H1 (cell line): ENCODE measurements around the gene FOSB. TPM values are rescaled to one million over a fixed set of nuclear protein-coding genes. Genes with fewer than 3 reads are reported as not detected.

Experiments
- CTCF ChIA-PET: fragments of 300-600 bp; sonication (Branson Sonifier 250); formaldehyde crosslinking; loops from one replicate; lab custom pipeline; 2021; ENCODE audit not compliant: partially characterized antibody; lab: Charles Lee
- POLR2A ChIA-PET: fragments of 300-600 bp; sonication (Branson Sonifier 250); formaldehyde crosslinking; loops from one replicate; lab custom pipeline; 2021; ENCODE audit warnings: inconsistent platforms; ENCODE audit not compliant: partially characterized antibody; lab: Charles Lee
- DNase-seq, 2 experiments: peaks; one replicate each; pipeline versions ENCODE4 v3.0.0 to v3.0.0-alpha.2; 2010 to 2022; ENCODE audit warnings: low spot score in 2 of 2, low read depth in 1 of 2, mixed read lengths in 1 of 2
- FAIRE-seq: peaks from 2 replicates; lab custom pipeline; 2011; peaks lifted over from hg19 to GRCh38; lab: Jason Lieb, UNC
- H2AFZ ChIP-seq: 2 replicates; pipeline ENCODE4 v1.8.1; 2012; ENCODE audit warnings: low read length, inconsistent platforms
- H2AK5ac ChIP-seq: 2 replicates; pipeline ENCODE4 v1.6.1; 2013; ENCODE audit warnings: low read depth, low read length
- H2BK120ac ChIP-seq: replicated peaks from 2 replicates; pipeline ENCODE3; 2013; ENCODE audit warnings: low read depth, low read length, inconsistent platforms
- H2BK12ac ChIP-seq: 2 replicates; pipeline ENCODE4 v1.6.1; 2013; ENCODE audit warnings: low read depth, low read length
- H2BK15ac ChIP-seq: 2 replicates; pipeline ENCODE4 v1.6.1; 2013; ENCODE audit warnings: low read length
- H2BK20ac ChIP-seq: 2 replicates; pipeline ENCODE4 v1.6.1; 2013; ENCODE audit warnings: low read length
- H2BK5ac ChIP-seq: 2 replicates; pipeline ENCODE4 v1.6.1; 2013; ENCODE audit warnings: low read depth, low read length
- H3K14ac ChIP-seq: 2 replicates; pipeline ENCODE4 v1.6.1; 2013; ENCODE audit warnings: inconsistent platforms; ENCODE audit not compliant: insufficient read length
- H3K18ac ChIP-seq: 2 replicates; pipeline ENCODE4 v1.6.1; 2013; ENCODE audit warnings: low read length; ENCODE audit errors: extremely low read depth
- H3K23ac ChIP-seq: 2 replicates; pipeline ENCODE4 v1.6.1; 2013; ENCODE audit warnings: inconsistent platforms; ENCODE audit not compliant: insufficient read length
- H3K23me2 ChIP-seq: 2 replicates; pipeline ENCODE4 v1.6.1; 2013; ENCODE audit warnings: low read depth, low read length
- H3K27ac ChIP-seq: 2 replicates; pipeline ENCODE4 v1.6.1; 2011; ENCODE audit warnings: low read depth, low read length, inconsistent platforms
- H3K27me3 ChIP-seq, 4 experiments: replicated peaks in 1 of 4; 1 replicate in 1 of 4; 2 replicates in 3 of 4; pipeline versions ENCODE4 v1.6.1 to v1.8.1; 2011 to 2013; ENCODE audit warnings: low read length in 3 of 4, mild to moderate bottlenecking in 3 of 4, inconsistent platforms in 2 of 4, mixed read lengths in 2 of 4, moderate library complexity in 1 of 4; ENCODE audit not compliant: control insufficient read depth in 3 of 4, insufficient read depth in 3 of 4; ENCODE audit errors: extremely low read depth in 1 of 4
- H3K36me3 ChIP-seq, 4 experiments: 2 replicates each; pipeline versions ENCODE4 v1.6.1 to v1.8.1; 2011 to 2013; ENCODE audit warnings: mild to moderate bottlenecking in 4 of 4, low read length in 3 of 4, moderate library complexity in 2 of 4, control low read depth in 1 of 4, inconsistent platforms in 1 of 4; ENCODE audit not compliant: insufficient read depth in 4 of 4, control insufficient read depth in 2 of 4
- H3K4ac ChIP-seq: replicated peaks from 2 replicates; pipeline ENCODE3; 2013; ENCODE audit warnings: low read length, low read depth, mixed read lengths, inconsistent platforms; ENCODE audit not compliant: insufficient read length
- H3K4me1 ChIP-seq, 4 experiments: replicated peaks in 1 of 4; 1 replicate in 1 of 4; 2 replicates in 3 of 4; pipeline versions ENCODE4 v1.6.1 to v1.8.1; 2011 to 2013; ENCODE audit warnings: low read length in 3 of 4, inconsistent platforms in 2 of 4, mixed read lengths in 1 of 4; ENCODE audit not compliant: insufficient read depth in 4 of 4, control insufficient read depth in 3 of 4
- H3K4me2 ChIP-seq, 2 experiments: 2 replicates each; pipeline versions ENCODE4 v1.6.1 to v1.8.1; 2011 to 2013; ENCODE audit warnings: low read depth in 2 of 2, low read length in 2 of 2, control low read depth in 1 of 2, inconsistent platforms in 1 of 2, mild to moderate bottlenecking in 1 of 2; ENCODE audit not compliant: insufficient read depth in 1 of 2
- H3K4me3 ChIP-seq, 4 experiments: fragments of 200-600, 300-600 bp in 1 of 4; sonication (generic), shearing (Covaris generic), sonication (Bioruptor Twin) in 1 of 4; 2 replicates each; pipeline versions ENCODE4 v1.5.1 to v1.8.1; 2011 to 2016; ENCODE audit warnings: low read length in 4 of 4, low read depth in 3 of 4, control low read depth in 2 of 4, inconsistent platforms in 2 of 4, mild to moderate bottlenecking in 2 of 4, mixed read lengths in 1 of 4, moderate library complexity in 1 of 4; ENCODE audit not compliant: insufficient read depth in 2 of 4; ENCODE audit errors: extremely low read depth in 1 of 4
- H3K56ac ChIP-seq: replicated peaks from 2 replicates; pipeline ENCODE3; 2013; ENCODE audit warnings: low read depth, mild to moderate bottlenecking, mixed read lengths, low read length, inconsistent platforms; ENCODE audit not compliant: insufficient read length
- H3K79me1 ChIP-seq: 2 replicates; pipeline ENCODE4 v1.6.1; 2013; ENCODE audit warnings: low read depth, low read length, control low read depth
- H3K79me2 ChIP-seq, 2 experiments: 2 replicates each; pipeline versions ENCODE4 v1.6.1 to v1.8.1; 2012 to 2013; ENCODE audit warnings: low read length in 2 of 2, mild to moderate bottlenecking in 2 of 2, inconsistent platforms in 1 of 2; ENCODE audit not compliant: insufficient read depth in 2 of 2, control insufficient read depth in 1 of 2
- H3K9ac ChIP-seq, 4 experiments: replicated peaks in 1 of 4; 1 replicate in 1 of 4; 2 replicates in 3 of 4; pipeline versions ENCODE4 v1.6.1 to v1.8.1; 2011 to 2013; ENCODE audit warnings: low read depth in 3 of 4, low read length in 3 of 4, control low read depth in 2 of 4, mild to moderate bottlenecking in 2 of 4, moderate library complexity in 2 of 4, inconsistent platforms in 1 of 4; ENCODE audit errors: extremely low read depth in 1 of 4
- H3K9me3 ChIP-seq, 2 experiments: 2 replicates each; pipeline versions ENCODE4 v1.6.1 to v1.8.1; 2012 to 2013; ENCODE audit warnings: mild to moderate bottlenecking in 2 of 2, moderate library complexity in 2 of 2, control low read depth in 1 of 2, inconsistent platforms in 1 of 2, low read depth in 1 of 2, low read length in 1 of 2, mixed read lengths in 1 of 2; ENCODE audit not compliant: insufficient read depth in 2 of 2
- H4K20me1 ChIP-seq, 2 experiments: replicated peaks in 1 of 2; 2 replicates each; pipeline versions ENCODE3 to v1.8.1; 2011 to 2013; ENCODE audit warnings: inconsistent platforms in 2 of 2, low read length in 2 of 2, mild to moderate bottlenecking in 1 of 2; ENCODE audit not compliant: insufficient read depth in 2 of 2, control insufficient read depth in 1 of 2
- H4K5ac ChIP-seq: 2 replicates; pipeline ENCODE4 v1.6.1; 2013; ENCODE audit warnings: low read length, low read depth, mixed read lengths, inconsistent platforms; ENCODE audit not compliant: insufficient read length
- H4K8ac ChIP-seq: 2 replicates; pipeline ENCODE4 v1.8.0; 2013; ENCODE audit warnings: mild to moderate bottlenecking, moderate library complexity, low read length, inconsistent platforms; ENCODE audit not compliant: insufficient read depth; ENCODE audit errors: extremely low read depth
- H4K91ac ChIP-seq: replicated peaks from 2 replicates; pipeline ENCODE3; 2013; ENCODE audit warnings: low read length, mixed read lengths, inconsistent platforms; ENCODE audit not compliant: insufficient read length
- POU5F1 ChIP-seq: IDR thresholded peaks from 2 replicates; pipeline ENCODE4 v1.6.1; 2011; ENCODE audit warnings: low read depth, mild to moderate bottlenecking, low read length, moderate library complexity
- SAP30 ChIP-seq: fragments of 300-600 bp; sonication (generic); IDR thresholded peaks from 2 replicates; pipeline ENCODE4 v1.7.1; 2012; ENCODE audit warnings: low read length, moderate library complexity, mild to moderate bottlenecking, inconsistent platforms; ENCODE audit not compliant: insufficient read depth, insufficient replicate concordance
- WGBS, 2 experiments: shearing (Covaris generic) in 1 of 2; methylation state at CpG; one replicate each; pipeline versions ENCODE4 v1.1.6 to v1.1.7; 2013 to 2015; ENCODE audit warnings: low lambda C conversion rate in 2 of 2, mixed read lengths in 2 of 2, inconsistent platforms in 1 of 2, low coverage in 1 of 2, missing lambda C conversion rate in 1 of 2; ENCODE audit not compliant: insufficient replicate concordance in 2 of 2, insufficient coverage in 1 of 2, insufficient read length in 1 of 2; ENCODE audit errors: extremely low coverage in 1 of 2, missing lambda C conversion rate in 1 of 2; 5-methylcytosine and 5-hydroxymethylcytosine counted together
- polyA plus RNA-seq, 7 experiments: library from polyadenylated mRNA; depleted of rRNA in 3 of 7; stranded (reverse) in 5 of 7; unstranded in 2 of 7; fragments of >200 nt in 5 of 7; fragments of 200-250 nt in 2 of 7; gene quantifications; 1 replicate in 5 of 7; 2 replicates in 1 of 7; 4 replicates in 1 of 7; pipeline versions ENCODE4 v1.2.1 to v1.2.3, GENCODE V29; 2011 to 2013; ENCODE audit warnings: missing spikeins in 2 of 7, mixed read lengths in 2 of 7
- total RNA-seq: library from RNA; stranded (reverse); fragmentation: NEBNext Ultra II Directional; extraction: Animal tissue kit (Norgen Biotek cat#: 25700); gene quantifications from 2 replicates; pipeline ENCODE4 v1.2.1, GENCODE V29; 2021

Gene FOSB
- total and polyA plus RNA-seq, 2 of the 8 experiments (the other 6 are each of a cell fraction or from before 2014, with no cell fraction given) = 0.44 to 2.7 TPM

DNA sequence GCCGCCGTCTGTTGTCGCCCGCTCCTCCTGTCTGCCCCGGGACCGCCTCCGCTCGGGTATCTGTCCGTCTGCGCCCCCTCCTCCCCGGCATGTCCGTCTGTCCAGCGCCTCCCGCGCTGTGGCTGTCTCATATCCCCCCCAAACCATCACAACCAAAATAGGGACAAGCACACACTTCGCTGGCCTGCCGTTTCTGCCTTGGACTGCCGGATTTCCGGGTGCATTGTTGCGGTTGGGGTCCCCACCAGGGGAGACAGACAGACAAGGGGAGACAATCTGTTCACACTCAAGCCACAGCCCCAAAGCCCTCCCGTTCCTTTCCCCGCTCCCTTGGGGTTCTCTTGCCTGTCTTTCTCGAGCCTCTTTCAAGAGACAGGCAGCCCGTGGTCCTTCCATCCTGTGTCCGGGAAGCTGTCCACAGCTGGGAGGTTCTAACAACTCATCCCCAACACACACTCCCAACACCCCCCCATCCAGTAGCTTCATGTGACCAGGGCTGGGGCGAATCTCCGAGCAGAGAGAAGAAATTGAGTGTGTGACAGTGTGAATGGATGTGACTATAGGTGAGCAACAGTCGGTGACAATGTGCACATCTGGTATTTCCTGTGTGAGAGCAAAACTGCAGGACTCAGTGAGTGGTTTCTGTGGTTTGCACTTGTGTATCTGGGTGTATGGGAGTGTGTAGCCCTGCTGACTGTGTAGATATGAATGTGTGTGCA is 16.5 kb upstream of the FOSB start:
- DNase-seq = no peak
- Histone ChIP-seq H2AK5ac (peak overlapping the region; percentile 87; the same call in 1 of the 2 replicates), H3K9ac (peak overlapping the region; percentile 50 to 71 (median 54); a peak in 6 of 7 replicates), H3K4ac (no peak overlapping the region), H2BK120ac (no peak overlapping the region), H3K79me1 (no peaks in the 10 kb centered on the region), H2BK15ac (0 out of 2 replicates have a peak overlapping the region, but pooled peaks have one; percentile 46), H3K27ac (no peak overlapping the region), H3K23ac (no peak overlapping the region), H3K4me3 (peak overlapping the region; percentile 51 to 69 (median 53)), H3K27me3 (peaks cover 0 to 19% (median 14%) of the 10 kb centered on the region in 4 experiments; a peak in 6 of 7 replicates), H4K8ac (peak overlapping the region; percentile 91), H3K9me3 (no peaks in the 10 kb centered on the region), H3K4me2 (peak overlapping the region; percentile 70 to 97), H3K56ac (no peak overlapping the region), H3K4me1 (peaks cover 0 to 15% (median 9%) of the 10 kb centered on the region in 4 experiments; a peak in 5 of 7 replicates), H2AFZ (peak overlapping the region; percentile 30; the same call in 1 of the 2 replicates), H4K20me1 (no peaks in the 10 kb centered on the region), H2BK12ac (peak overlapping the region; percentile 80; the same call in 1 of the 2 replicates), H4K91ac (no peak overlapping the region), H3K36me3 (no peaks in the 10 kb centered on the region), H3K14ac (no peak overlapping the region), H3K79me2 (no peaks in the 10 kb centered on the region), H2BK5ac (0 out of 2 replicates have a peak overlapping the region, but pooled peaks have one; percentile 40), H2BK20ac (no peak overlapping the region), H3K23me2 (peaks cover 13% of the 10 kb centered on the region), H4K5ac (no peak overlapping the region), H3K18ac (no peak overlapping the region)
- TF ChIP-seq POU5F1 (no peak), SAP30 (peak; percentile 35)
- POLR2A ChIA-PET = interaction anchor here (1.0 to 4.0 kb wide), 6 partner anchors 10 to 47 kb away, joined by 3 to 31 read pairs (median 4); partner anchors contain the start of genes FOSB and PPM1N
- FAIRE-seq = no peak
- 32% methylated on average over 25 of the region's 28 CpGs; no CpG with 5 or more reads in 1 of the 2 experiments for WGBS, 2 experiments
- CTCF ChIA-PET = interaction anchor here (1.2 to 3.6 kb wide), 4 partner anchors 11 to 26 kb away, joined by 5 to 24 read pairs (median 12); no protein-coding TSS in a partner anchor
